Spleen (tissue), 7 donors: ENCODE data around the gene PARK7.

Experiments used
- CTCF ChIP-seq, 11 experiments: fragments of 200-600 bp in 7 of 11; fragments of 450-650 bp in 4 of 11; sonication (generic) in 4 of 11; IDR thresholded peaks in 8 of 11; conservative IDR thresholded peaks in 3 of 11; 1 replicate in 7 of 11; 2 replicates in 4 of 11; pipeline versions ENCODE4 v1.4.0 to v1.8.0; 2016 to 2021; ENCODE audit warnings: antibody characterized with exemption in 11 of 11, inconsistent platforms in 4 of 11, mild to moderate bottlenecking in 1 of 11
- POLR2AphosphoS5 ChIP-seq, 3 donors: sonication (generic); formaldehyde crosslinking; IDR thresholded peaks; one replicate each; pipeline ENCODE4 v1.5.1; 2017; ENCODE audit warnings: antibody characterized with exemption in 3 of 3
- donor health status: DM: no; HTN: no; CAD: no; lungs with moderate emphysema.
- donor health status: DM: no; HTN: no; CAD: no.
- donor health status: DM: no; HTN: no; CAD: no.

DNA sequence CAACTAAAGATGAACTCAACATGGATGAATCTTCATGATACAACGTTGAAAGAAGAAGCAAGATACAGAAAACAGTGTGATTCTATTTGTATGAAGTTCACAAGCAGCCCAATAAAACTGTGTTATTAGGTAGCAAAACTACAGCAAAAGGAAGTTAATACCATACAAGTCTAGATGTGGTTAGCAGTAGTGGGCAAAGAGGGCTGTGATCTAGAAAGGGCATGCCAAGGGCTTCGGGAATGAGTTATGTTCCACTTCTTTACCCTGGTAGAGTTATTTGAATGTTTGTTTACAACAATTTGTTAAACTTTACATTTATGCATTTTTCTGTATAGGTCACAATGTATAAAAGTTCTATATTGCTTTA, 30.1 kb upstream of the PARK7 start:
- TF ChIP-seq POLR2AphosphoS5 (IDR thresholded peaks at IDR 0.05) (no peak), CTCF (IDR thresholded peaks at IDR 0.05 in 8 of 11, conservative IDR thresholded peaks at IDR 0.05 in 3 of 11) (no peak)
